Stimulated activated CD4-positive, alpha-beta T cell treated with anti-CD3 and anti-CD28 coated beads, TNF-alpha, amount 100 ng/mL, for 4 hours (primary cell): ENCODE measurements around the gene RDX.

ENCODE experiments used
- DNase-seq, 3 experiments: peaks; one replicate each; pipeline ENCODE4 v3.0.0-alpha.2; 2020; ENCODE audit warnings: low read depth in 3 of 3

RDX gene

DNA sequence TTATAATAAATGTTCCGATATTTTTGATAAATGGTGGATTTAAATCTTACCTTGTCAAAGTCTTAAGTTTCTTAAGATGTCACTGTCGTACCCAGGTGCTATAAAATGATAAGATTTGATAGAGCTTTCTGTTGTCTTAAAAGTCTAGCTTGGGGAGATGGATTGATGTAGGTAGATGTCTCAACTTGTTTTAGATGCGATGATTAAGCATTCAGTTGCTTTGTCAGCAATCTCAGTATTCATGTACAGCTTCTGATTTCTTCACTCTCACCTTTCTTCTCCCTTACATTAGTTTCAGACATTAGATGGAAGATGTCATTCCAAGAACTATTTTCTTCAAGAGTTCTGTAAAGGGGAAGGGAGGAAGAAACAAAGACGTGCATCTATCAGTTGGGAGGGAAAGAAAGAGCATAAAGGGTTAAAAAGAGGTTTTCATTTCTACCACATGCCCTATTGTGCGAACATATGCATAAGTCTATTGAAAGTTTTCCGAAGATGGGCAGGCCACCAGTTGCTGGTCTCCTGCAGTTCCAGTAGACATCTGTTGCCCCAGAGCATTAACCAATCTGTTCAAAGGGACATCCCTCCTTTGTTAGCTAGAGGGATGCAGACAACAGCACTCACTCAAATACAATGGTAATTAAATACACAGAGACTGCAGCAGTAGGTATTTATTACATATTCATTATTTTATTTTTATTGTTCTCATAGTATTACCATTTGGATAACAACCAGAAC, 164.9 kb downstream of the RDX start:
- DNase-seq: no peak

DNA sequence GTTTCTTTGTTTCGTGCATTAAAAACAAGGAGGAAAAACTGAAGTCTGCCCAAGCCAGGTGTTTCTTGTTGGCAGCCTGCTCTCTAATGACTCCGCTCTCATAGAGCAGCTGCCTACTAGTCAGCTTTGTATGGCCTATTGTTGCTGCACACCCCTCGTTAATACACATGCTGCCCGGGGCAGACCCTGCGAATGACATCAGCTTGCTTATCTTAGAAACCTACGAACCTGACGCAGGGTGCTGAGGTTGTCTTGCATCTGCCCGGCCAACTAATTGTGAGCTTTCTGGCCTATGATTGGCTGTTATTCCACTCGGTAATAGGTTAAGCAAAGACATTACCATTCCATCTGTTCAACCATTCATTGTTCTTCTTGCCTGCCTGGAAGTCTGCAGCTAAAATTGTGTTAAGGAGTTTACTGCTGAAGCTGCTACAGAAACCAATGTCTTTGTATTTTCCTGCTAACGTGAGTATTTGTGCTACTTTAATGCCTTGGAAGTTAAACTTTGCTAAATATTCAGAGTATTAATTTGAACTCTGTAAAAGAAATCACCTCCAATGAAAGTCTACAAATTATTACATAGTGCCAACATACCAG, 165.7 kb downstream of the RDX start:
- DNase-seq: no peak

DNA sequence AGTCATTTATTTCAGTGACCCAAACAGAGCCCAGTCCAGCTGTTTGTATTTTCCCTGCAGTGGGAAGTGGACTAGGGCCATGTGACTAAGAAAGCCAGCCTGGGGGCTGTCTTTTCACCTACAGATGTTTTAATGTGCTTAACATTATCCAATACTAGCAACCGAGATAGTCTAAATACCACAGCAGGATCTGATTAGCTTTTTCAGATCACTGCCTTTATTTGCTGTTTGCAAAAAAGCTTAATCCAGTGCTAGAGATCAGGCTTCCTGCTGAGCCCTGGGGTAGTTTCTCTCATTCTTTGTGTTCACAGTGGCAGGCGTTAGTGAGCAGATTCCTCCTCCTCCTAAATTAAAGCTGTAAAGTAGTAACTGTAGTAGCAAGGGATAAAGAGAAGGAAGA, 168.3 kb downstream of the RDX start:
- DNase-seq: no peak

DNA sequence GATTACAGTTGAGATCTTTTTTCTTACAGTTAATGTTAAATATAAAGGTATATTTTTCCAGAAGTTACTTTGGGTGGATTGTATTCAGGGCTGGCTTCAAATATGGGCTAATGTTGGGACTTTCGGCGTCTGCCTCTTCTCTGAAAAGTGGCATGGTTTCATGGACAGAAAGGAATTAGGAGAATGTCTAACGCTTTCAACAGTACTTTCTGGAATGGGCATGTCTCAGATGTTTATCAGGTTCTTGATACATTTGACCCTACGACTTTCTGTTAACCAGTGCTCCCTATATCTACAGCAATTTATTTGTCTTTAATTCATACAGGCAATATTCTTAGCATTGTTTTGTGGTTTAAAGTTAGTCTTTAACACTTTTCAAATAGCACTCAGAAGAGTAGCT, 169.5 kb downstream of the RDX start:
- DNase-seq: no peak

DNA sequence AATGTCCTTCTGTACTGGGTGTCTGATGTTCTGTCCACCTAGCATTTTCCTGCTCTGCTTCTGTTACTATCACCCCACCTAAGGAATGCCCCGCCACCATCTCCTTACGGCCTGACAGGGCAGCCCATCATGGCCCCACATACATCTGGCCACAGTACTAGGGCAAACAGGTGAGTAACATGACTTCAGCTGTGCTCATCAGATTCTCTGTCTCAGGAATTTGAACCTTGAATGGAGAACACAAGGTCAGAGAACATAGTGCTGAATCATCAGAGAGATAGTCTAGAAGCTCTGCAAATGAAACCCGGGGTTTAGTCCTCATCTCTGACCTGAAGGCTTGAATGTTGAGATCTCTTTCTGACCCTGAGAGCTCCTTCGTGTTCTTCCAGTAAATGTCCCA, 170.8 kb downstream of the RDX start:
- DNase-seq: no peak
